ENCODE measurements around the gene KCNC1.

The KCNC1 gene

GRCh38 chr11:17798716-17799115 is 64.1 kb downstream of the KCNC1 start:
- TF ChIP-seq CTCF (IDR thresholded peaks at IDR 0.05), result no peak
- no peak for DNase-seq (ENCODE audit: low spot score)

DNA sequence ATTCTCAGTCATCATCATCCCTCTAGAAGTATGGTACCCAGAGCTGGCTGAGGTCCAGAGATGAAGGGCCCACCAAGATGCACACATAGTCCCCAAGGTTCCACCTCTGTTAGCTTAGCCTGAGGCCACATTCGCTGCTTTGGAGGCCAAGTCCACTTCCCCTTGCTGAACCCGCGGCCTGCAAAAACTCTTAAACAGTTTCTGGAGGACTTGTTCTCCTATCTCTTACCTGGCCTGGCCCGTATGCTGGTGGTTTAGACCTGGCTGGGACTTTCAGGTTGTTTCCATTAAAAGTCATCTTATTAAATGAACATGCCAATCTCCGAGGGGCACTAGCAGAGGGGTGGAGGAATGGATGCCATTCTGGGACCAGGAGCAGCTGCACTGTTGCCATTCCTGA is 64.6 kb downstream of the KCNC1 start:
- Histone ChIP-seq H3K4me3 (no peak overlapping the region), H3K27ac (no peak overlapping the region)
- no peak for TF ChIP-seq CTCF (IDR thresholded peaks at IDR 0.05)
- DNase-seq (ENCODE audit: low spot score), result no peak

More at GRCh38 chr11:17798716-17799115, 64.1 kb downstream of the KCNC1 start:
- Histone ChIP-seq H3K4me3 (no peak overlapping the region), H3K27ac (no peak overlapping the region)

DNA sequence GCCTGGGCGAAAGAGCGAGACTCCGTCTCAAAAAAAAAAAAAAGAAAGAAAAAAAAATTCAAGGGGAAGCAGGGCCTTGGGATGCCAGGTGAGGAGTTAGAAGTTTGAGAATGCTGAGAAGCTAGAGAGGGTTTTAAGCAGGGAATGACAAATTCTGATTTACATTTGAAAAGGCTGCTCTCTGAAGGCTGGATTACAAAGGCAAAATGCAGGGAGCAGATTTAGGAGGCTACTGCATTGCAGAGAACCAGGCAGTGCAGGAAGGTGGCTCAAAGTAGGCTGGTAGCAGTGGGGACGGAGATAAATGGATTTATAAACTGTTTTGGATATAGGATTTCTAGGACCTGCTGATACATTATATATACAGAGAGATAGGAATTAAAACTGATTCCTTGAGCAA is 66.6 kb downstream of the KCNC1 start:
- no peak for TF ChIP-seq CTCF (IDR thresholded peaks at IDR 0.05)
- no peak overlapping the region for H3K4me3 ChIP-seq
- DNase-seq (ENCODE audit: low spot score), result no peak
- H3K27ac ChIP-seq, result no peak overlapping the region

GRCh38 chr11:17802491-17802890 is 67.9 kb downstream of the KCNC1 start:
- no peak overlapping the region for H3K27ac ChIP-seq
- no peak overlapping the region for H3K4me3 ChIP-seq
- TF ChIP-seq CTCF (IDR thresholded peaks at IDR 0.05), result no peak
- DNase-seq (ENCODE audit: low spot score), result no peak

DNA sequence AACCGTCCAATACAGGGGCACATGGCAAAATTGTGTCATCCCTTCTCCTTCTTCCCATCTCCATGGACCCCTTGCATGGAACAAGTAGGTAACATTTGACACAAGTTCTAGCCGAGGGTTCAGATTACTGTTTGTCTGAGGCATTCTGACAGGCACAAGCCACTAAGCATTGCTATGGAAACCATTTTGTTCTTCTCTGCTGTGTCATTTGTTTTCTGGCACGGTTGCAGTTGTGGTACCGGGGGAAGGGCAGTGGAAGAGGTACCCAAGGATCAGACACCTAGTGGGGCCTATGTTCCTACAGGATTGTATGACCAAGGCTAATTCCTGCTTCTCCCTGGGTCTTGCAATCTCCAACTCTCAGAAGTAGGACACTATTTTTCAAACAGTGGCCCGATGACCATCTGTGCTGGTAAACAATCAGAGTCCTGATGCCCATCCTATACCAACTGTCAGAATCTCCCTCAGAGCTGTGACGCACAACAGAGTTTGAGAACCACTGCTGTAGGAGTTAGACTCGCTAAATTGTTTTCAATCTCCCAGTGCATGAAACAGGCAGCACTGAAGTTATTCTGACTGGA is 69.3 kb downstream of the KCNC1 start:
- Histone ChIP-seq H3K27ac (no peak overlapping the region), H3K4me3 (no peak overlapping the region)
- DNase-seq (ENCODE audit: low spot score), result no peak
- TF ChIP-seq CTCF (IDR thresholded peaks at IDR 0.05), result no peak

- no peak for TF ChIP-seq CTCF (IDR thresholded peaks at IDR 0.05)
- H3K27ac ChIP-seq, result no peak overlapping the region
- H3K4me3 ChIP-seq, result no peak overlapping the region
- DNase-seq (ENCODE audit: low spot score), result no peak
Observed at GRCh38 chr11:17805043-17805442, 70.5 kb downstream of the KCNC1 start.

- Histone ChIP-seq H3K27ac (no peak overlapping the region), H3K4me3 (no peak overlapping the region)
- no peak for TF ChIP-seq CTCF (IDR thresholded peaks at IDR 0.05)
- no peak for DNase-seq (ENCODE audit: low spot score)
Observed at GRCh38 chr11:17805873-17806272, 71.3 kb downstream of the KCNC1 start.
